GM21423 (cell line): ENCODE data around the gene THAP4.

Experiments used
- ATAC-seq: cut with Tn5 transposase; IDR thresholded peaks from one replicate; pipeline ENCODE4 v1.9.1; 2021; ENCODE audit warnings: mild to moderate bottlenecking, moderate library complexity; ENCODE audit not compliant: unreplicated experiment

THAP4 gene

DNA sequence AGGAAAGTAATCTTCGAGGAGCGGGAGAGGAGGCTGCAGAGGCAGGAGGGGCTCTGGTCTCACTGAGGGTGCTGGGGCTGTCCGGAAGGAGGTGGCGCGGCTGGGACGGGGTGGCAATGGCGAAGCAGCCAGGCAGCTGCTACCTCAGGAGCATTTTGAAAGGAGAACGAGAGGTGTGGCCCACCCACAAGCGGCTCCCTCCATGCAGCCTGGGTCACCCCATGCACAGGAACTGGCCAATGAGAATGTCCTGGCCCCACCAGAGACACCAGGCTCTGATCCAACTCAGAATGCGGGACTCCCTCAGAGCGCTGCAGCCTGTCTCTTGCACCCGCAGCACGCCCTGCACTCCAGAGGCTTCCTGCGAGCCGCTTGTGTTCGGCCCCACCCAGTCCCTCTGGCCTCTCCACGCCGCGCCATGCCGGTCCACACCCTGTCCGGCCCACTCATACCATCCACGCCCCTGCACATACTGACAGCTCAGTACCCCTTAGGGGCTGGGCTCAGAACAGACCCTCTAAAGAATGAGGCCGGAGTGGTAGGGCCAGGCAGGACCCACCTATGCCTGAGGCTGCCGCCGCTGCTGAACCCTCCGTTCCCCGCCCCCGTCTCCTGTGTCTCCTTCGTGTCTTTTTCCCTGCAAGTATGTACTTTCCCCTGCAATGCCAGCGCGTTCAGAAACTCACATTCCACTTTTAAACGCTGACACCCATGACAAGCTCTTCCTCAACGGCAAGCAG is 84.8 kb downstream of the THAP4 start:
- no peak for ATAC-seq

DNA sequence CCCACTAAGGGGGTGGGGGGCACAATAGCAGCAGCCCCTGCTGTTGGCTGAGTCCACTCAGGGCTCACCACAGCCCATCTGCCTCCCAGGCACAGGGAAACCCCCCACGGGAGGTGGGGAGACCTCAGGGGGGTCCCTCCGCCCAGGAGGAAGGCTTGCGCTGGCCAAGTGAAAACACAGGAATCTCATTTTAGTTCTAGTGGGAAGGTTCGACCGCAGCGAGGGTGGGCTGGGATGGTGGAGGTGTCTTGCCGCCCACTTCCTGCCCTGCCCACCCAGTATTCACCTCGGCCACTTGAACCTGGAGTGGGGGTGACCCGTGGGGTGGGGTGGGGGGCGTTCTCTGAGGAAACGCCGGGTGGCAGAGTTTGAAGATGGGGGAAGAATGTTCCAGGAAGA is 85.4 kb downstream of the THAP4 start:
- no peak for ATAC-seq

DNA sequence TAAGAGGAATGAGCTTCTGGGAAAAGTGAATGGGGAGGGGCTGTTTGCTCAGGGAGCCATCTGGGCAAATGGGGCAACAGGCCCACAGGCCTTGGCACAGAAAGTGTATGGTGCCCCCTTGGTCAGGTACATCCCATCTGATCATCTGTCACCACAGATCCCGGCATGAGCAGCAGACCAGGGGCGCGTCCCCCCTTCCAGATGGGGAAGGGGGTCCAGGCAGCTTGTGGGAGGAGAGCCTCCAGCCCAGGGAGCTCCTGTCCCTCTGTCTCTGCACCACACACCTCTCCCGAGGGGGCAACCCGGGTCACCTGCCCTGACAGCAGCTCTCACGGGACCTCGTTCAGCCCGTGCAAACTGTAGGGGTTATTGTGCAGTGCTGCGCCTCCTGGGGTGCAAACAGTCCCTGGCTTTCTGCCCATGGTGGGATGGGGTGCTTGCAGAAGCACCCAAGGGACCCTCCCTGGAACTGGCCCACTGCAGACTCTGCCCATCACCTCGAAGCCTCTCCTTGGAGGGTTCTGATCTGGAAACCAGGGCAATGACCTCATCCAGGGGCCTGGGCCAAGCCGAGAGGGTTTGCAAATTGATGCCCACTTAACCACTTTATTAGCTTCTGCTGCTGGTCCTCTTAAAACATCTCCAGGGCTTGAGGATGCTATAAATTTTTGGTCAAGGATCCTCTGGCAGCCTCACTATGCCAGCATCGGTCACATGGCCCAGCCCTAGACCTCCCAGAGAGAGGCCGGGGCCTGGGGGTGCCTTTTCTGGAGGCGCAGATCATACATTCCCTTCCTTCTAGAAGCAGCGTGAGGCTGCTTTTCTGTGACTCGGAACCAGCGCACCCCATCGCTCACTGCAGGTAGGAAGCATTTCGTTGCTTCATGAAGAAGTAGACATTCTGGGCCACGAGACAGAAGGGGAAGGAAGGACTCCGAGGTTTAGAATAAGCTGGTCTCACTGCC is 86.1 kb downstream of the THAP4 start:
- no peak for ATAC-seq

DNA sequence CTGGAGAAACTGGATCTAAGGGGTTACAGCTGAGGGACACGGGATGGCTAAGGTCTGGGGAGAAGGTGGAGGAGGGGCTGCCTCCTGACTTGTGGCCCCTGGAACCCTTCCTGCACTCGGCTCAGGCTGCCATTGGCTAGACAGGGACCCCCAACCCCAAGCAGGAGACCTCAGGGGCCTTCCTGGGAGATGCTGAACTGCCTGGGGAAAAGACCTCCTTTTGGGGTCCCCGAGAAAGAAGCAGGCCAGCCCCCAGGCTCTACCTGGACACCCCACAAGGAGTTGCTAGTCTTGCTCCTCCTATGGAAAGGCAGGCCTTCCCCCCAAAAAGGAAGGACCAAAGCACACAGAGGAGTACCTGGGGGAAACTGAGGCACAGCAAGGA is 88.5 kb downstream of the THAP4 start:
- ATAC-seq, result no peak

DNA sequence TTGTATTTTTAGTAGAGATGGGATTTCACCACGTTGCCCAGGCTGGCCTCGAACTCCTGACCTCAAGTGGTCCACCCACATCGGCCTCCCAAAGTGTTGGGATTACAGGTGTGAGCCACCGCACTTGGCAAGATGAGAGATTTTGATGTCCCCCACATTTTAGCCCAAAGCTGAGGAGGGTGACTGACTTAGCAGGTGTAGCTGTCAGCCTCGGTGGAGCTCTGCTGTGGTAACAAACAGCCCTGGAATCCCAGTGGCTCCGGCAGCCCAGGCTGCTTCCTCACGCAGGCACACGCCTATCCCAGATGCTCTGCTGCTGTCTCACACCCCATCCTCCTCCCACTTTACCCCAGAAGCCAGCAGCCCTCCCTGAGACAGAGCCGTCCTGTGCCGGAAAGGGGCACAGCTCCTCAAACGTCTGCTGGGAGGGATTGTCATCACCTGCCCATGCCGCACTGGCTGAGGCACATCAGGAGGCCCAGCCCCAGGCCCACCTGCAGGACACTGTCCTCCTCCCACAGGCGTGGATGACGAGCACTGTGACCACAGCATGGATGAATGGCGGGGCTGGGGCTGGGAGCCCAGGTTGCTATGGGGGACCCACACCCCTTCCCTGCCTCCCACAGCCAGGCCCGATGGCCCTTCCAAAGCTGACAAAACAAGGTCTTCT is 89.0 kb downstream of the THAP4 start:
- no peak for ATAC-seq

DNA sequence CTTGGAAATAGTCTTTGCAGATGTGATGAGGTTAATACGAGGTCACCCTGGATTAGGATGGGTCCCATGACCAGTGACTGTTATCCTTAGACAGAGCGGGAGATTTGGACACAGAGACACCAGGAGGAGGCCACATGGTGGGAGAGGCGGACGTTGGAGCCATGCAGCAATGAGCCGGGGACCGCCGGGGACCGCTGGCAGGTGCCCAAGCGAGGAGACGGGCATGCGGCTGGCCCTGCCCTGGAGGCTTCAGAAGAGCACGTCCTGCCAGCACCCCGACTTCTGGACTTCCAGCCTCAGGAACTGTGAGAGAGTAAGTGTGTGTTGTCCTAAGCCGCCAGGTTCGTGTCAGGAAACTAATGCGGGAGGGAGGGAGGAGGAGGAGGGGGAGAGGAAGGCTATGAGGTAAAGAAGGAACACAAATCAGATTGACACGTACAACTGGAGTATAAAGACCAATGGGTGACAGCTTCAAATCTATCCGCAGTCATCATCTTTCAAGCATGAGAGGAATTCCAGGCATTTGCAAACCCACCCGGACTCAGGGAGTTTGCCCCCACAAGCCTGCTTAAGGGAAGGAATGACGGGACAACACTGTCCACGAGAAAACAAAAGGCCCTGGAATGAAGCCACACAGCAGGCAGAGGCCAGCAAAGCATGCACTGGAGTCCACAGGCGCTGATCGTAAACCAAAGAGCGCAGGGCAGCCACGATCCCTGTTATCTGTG is 90.0 kb downstream of the THAP4 start:
- ATAC-seq, result no peak

DNA sequence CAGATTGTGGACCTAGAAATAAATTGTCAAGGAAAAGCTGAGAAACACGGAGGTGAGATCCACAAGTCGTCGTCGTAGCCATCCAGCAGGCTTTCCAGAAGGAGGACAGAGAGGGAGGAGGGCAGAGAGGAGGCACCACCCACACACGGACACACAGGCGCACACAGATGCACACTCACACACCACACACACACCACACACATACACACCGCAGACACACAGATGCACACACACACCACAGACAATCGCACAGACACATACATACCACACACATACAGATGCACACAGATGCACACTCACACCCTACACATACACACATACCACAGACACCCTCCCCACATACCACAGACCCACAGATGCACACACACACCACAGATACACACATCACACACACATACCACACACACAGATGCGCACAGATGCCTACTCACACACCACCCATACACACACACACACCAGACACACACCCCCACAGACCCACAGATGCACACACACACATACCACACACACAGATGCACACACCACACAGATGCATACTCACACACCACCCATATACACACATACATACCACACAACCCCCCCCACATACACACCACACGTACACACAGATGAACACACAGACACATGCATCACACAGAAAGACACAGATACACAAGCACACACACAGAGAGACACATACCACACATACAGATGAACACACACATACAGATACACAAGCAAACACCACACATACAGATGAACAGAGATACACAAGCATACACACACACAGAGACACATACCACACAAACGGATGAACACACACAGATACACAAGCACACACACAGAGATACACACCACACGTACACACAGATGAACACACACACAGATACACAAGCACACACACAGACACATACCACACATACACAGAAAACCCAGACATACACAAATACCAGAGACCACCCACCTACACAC is 91.2 kb downstream of the THAP4 start:
- no peak for ATAC-seq

DNA sequence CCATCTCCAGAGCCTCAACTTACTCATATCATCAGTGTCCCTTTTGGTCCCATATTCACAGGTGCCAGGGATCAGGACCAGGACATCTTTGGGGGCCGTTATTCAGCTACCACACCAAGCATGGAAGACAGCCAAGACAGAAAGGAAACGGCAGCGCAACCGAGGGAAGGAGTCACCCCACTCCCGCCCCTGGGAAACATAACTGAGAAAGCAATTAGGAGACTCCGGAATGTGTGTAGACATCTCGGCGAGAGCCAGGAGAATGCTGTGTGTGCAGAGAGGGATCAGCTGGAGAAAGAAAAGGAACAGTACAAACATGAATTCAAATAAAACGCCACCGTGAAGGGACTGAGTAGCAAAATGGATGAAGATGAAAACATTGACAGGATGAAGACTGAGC is 91.9 kb downstream of the THAP4 start:
- ATAC-seq, result no peak

DNA sequence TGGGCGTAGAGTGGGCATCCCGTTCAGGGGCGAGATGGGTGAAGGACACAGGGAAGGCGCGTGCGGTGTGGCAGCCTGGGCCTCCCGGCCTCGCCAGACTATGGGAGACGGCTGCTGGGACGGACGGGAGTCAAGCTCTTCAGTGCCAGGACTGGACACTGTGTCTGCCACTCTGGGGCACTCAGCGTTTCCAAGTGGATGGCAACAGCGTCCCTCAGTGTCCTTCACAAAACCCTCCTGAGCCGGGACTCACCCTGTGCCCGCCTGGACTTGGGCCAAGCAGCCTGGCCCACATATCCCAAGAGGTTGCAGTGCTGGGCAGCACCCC is 94.7 kb downstream of the THAP4 start:
- ATAC-seq, result no peak

DNA sequence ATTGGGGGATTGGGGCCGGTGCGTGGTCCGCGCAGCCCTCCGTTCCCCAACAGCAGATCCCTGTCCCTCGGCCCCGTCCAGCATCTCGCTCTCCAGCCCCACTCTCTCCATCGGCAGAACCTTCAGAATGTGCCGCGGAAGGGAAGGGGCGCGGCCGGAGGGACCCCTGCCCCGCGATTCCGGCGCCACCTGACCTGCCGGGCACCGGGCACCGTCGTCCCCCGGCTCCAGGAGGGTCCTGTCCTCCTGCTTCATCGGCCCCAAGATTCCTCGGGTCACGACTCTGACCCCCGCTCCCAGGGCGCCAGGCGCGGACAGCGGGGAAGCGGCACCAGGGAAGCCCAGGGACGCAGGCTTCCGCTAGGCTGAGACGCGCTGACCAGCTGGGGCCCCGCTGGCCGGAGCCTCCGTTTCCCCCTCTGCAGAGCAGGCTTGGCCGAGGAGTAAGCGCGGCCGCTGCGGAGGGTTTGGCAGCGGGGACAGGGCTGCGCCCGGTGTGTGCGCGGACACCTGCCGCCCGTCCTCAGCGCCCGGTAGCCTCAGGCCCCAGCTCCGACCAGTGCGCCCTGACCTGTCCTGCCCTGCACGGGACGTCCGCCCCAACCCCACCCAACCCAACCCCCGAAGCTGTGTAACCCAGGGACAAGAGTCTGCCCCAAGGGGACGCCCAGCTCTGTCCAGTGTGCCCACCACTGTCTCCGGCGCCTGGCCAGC is 95.2 kb downstream of the THAP4 start:
- no peak for ATAC-seq

DNA sequence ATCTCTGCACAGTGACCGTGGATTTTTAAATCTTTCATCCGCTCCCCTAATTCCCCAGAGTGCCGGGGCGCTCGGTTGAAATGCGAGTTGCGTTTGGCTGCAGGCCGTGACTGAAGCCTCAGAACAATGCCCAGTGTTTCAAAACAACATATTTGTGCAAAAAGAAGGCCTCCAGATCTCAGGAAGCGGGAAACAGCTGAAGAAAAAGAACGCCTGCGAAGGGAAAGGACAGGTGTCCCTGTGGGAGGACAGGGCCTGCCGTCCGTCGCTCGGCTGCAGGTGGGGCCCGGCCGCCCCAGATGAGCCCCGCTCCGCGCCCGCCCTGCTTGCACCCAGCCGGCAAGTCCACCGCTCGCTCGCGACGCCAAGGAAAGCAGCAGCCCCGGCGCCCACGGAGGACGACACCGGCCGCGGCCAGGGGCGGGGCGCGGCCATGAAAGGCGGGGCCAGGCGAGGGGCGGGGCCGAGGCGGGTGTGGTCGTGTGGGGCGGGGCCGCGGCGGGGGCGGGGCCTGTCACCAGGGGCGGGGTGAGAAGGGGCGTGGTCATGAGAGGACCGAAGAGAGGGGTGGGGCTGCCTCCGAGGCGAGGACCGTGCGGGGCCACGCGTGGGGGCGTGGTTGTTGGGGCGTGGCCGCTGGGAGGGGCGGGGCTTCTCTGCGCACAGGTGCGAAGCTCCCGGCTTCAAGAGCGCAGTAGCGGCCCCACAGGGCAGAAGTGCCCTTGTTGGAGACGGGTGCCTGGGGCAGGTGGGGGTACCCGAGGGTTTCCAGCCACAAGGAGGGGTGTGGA is 96.0 kb downstream of the THAP4 start:
- no peak for ATAC-seq

DNA sequence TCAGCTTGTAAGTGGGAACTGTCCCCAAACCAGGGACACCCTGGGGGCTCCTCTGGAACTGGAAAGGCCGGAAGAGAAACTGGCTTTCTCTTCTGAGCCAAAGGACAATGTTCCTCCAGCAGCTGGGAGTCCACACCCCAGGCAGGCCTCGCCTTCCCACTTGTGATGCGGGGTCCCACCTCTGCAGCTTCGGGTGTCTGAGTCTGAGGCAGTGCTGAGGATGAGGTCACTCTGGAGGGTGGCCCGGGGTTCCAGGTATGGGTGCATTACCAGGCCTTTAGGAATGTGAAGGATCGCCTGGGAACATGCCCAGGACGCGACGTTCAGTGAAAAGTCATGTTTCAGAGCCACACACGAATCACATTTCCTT is 96.6 kb downstream of the THAP4 start:
- no peak for ATAC-seq

DNA sequence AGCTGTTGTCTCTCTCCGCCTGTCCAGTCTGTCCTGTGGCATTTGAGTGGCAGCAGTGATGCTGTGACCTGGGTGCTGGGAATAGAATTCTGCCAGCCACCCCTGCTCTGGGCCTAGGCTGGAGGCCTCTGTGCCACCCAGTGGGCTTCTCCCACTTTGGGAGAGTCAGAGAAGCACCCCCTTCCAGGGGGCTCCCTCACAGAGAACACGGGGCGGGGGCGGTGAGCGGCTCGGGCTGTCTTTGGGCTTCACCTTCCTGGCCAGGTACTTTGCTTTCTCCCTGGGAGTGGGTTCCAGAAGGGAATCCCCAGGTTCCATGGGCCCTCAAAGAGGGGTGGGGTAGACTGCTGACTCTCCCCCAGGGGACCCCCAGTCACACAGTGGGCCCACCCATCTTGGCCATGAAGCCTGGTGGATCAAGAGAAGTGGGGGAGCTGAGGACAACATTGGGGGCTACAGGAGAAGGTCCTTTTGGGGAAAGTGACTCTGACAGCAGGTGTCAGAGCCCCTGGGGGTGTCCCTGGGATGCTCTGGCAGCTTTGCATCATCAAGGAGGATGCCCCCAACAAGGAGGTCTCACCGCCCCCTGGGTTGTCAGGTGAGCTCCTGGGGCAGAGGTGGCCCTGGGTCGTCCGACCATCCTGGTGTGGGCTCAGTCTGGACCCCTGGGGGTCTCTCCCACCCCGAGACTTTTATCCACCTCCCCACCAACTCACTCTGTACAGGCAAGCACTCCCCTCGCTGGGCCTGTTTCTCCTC is 97.2 kb downstream of the THAP4 start:
- no peak for ATAC-seq

DNA sequence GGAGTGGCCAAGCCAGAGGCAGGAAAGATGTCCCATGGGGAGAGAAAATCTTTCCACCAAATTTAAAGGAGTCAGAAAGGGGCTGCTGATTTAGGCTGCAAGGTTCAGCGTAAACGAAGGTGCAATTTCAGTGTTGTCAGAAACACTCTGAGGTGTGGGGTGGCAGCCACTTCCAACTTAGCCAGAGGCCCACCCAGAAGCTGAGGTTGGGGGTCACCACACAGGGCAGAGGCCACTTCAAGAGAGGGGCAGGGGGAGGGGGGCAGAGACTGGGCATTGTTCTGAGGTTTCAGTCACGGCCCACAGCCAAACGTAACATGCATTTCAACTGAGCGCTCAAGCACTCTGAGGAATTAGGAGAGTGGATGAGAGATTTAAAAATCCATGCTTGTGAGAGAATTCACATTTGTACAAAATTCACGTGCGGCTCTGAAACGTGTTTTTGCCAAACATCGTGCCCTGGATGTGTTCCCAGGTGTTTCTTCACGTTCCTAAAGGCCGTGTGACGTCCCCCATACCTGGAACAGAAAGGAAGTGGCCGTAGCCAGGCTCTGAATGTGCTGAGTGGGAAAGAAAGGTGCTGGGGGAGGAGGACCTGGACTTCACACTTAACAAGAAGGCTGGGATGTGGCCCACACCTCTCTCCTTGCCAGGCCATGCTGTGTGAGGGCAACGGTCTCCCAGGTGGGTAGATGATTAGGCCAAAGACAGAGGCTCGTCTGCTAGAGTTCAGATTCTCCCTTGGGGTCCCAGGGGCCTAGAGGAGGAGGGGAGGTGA is 97.9 kb downstream of the THAP4 start:
- no peak for ATAC-seq

DNA sequence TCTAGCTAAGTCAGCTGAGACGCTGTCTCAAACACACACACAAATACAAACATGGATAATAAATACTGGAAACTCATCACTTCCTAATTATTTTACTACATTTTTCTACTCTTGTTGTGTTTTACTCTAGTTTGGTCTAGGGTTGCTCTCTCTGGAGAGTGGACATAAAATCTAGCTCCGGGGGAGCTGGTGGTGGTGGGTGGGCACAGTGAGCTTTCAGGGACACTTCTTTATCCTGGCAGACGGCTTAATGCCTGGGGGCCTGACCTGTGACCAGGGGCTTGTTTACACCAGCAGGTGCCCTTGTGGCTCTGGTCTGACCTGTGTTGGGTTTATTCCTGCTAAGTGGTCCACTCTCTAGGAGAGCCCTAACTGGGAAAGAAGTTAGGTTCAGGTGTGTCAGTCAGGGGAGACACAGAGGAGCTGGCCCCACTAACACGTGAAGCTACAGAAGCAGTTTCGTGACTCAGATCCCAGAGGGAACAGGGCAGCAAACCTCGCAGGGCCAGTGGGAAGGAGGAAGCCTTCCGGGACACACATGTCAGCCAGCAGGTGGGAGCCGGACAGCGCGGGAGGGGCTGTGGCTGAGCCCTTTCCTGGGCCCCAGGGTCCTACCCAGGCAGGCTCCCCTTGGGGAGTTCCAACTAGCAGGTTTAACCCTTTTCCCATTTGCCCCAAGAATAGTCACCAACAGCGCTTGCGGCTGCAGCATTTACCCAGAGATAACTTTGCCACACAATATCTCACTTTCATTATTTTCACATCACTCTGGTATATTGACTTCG is 100.9 kb downstream of the THAP4 start:
- no peak for ATAC-seq

DNA sequence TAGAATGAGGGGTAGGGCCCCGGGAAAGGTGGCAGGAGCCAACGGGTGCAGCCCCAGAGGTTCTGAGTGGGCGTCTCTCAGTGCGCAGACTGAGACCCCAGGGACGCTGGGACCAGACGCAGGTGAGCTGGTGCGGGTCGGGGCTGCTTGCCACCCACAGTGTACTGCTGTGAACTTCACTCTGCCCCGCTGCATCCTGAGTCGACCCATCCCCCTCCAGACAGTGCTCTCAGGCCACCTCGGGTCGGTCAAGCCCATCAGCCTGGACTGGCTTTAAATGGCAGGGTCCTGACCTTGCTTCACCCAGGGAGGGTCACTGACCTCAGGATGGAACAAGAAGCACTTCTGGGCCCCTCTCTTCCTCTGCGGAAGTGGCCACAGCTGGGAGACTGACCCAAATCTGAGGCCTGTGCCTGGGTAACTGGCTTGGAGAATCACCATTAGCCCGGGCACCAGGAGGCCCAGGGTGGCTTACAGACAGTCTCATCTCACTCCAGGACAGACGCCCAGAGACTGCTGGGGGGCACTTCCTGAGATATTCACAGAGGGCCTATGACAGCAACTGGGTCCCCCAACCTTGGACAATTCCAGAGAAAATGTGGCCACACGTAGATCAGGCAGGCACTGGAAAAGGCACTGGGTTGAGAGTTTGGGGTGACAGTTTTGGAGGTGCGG is 102.1 kb downstream of the THAP4 start:
- no peak for ATAC-seq
